Iris pigment epithelial cell (primary cell): ENCODE results near the gene NCOA3.

Source experiments
- DNase-seq: peaks from one replicate; pipeline ENCODE4 v3.0.0-alpha.2; 2011; ENCODE audit warnings: low read depth

NCOA3 gene

GRCh38 chr20:47680804-47681529 lies 179.3 kb downstream of the NCOA3 start:
- peak; percentile 32 for DNase-seq

GRCh38 chr20:47682028-47682783 lies 180.5 kb downstream of the NCOA3 start:
- no peak for DNase-seq

DNA sequence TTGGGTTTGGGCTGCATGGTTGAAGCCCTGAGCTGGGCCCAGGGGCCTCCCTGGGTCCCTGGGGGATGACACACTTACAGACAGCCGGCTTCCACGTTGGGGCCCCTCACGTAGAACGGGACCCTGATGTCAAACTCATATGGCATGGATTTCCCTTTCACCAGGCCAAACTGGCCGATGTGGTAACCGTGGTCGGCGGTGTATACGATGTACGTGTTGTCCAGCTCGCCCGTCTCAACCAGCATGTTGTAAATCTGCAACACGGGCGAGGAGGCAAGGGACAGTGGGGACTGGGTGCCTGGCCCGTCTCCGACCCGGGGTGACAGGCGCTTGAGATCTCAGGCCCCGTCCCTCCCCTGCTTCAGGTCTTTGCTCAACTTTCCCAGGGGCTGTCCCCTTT lies 181.2 kb downstream of the NCOA3 start:
- no peak for DNase-seq

- DNase-seq: no peak
These were observed 182.8 kb downstream of the NCOA3 start for GRCh38 chr20:47684306-47685080.

DNA sequence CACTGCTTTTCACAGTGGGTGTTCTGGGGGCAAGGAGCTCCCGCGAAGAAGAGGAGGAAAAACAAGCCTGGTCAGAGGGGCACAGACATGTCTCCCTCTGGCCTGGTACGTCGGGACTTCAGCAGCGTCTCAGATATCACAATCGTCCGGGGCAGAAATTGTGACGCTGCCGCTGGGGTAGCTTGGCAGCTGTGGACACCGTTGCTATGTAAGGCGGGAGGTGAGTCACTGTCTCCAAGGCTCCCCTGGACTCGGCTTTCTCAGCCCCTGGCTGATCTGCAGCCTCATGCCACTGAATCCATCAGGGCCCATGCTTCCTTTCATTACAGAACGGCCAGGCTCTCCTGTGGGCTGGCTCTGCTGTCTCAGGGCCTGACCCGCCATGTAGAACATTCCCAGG lies 184.9 kb downstream of the NCOA3 start:
- peak; percentile 84 for DNase-seq

GRCh38 chr20:47687095-47687987 lies 185.7 kb downstream of the NCOA3 start:
- DNase-seq: no peak

DNA sequence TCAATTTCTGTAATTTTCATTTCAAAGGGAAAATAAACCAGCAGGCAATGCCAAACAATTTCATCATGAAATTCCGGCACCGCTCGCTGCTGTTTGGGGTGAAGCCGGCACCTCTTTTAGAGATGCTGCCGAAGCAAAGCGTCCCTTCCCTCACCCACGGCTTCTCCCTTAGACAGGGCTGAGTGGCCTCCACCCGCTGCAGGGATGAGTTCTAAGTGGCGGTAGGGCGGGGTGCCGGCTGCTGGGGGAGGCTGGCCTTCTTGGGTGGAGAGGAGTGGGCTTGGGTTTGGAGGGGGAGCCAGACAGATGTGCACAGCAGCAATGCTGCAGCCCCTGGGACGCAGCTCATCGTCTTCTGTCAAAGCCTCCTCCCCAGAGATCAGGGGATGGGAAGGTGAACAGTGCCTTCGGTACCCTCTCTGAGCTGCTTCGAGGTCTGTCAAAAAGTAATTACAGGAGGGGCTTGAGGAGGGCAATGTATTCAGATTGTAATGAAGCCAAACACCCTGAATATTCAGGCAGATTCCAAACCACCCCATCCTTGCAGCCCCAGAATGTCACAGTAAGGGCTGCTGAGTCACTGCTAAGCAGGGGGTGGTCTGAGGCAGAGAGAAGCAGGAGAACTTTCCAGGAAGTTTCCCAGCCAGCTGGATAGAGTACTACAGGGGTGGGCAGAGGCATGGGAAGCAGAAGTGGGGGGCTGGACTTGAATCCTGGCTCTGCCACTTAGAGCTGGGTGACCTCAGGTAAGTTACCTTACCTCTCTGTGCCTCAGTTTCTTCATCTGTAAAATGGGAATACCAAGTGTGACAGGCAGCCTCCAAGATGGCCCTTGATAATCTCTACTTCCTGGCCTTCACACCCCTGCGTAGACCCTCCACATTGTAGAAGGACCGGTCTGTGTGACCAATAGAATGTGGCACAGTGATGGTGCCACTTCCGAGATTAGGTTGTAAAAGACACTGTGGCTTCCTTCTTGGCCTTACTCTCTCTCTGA lies 187.0 kb downstream of the NCOA3 start:
- DNase-seq: peak; percentile 42

DNA sequence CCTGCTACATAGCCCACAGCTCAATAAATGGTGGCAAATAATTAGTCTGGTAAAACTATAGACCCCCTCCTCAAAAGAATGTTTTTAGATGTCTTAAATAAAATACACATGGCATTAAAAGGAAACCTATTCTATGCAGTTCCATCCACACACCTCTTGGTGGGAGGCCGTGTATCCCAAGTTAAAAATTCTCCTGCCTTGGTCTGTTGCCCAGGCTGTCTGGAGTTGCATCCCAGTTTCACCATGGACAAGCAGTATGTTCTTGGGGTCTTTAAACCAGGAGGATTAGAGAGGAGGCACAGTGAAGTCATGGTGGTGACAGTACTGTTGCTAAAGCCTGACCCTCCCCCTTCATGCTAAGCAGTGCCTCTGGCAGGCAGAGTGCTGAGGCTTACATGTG lies 188.0 kb downstream of the NCOA3 start:
- DNase-seq: no peak

GRCh38 chr20:47691625-47692024 lies 189.9 kb downstream of the NCOA3 start:
- DNase-seq: peak; percentile 22

- DNase-seq: no peak
These were observed 192.5 kb downstream of the NCOA3 start for GRCh38 chr20:47694021-47694818.

DNA sequence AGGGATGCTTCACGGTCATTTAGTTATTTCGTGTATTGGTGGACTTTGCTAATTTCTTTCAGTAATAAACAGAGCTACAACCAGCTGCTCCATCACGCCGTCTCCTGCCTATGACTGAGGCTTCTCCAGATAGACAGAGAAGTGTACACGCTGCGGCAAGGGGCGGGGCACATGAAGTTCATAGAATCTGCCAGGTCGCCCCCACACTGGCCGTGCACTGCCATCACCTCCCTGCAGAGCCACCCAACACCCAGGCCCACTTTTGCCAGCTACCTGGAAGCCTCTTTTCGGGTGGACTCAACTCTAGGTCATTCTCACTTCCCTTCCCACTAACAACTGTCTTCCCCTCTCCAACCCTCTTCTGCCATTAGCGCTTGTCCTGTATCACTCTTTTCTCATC lies 195.2 kb downstream of the NCOA3 start:
- DNase-seq: no peak

DNA sequence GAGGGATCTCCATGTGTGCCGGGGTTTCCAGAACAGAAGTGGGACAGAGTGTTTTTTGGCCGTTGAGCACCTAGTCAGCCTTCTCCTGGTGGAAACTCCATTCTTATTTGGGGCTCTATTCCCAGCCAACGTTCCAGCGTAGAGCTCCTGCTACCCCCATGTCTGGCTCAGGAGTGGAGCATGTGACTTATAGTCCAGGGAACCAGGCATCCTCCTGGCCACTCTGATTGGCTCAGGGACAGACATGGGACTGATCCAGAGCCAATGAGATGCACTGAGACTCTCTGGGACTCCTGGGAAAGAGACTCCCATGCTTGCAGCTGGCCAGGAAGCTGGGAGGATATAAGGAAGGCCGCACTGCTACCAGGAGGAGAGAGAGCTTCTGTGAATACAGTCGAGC lies 196.5 kb downstream of the NCOA3 start:
- no peak for DNase-seq

- DNase-seq: no peak
These were observed 198.1 kb downstream of the NCOA3 start for GRCh38 chr20:47699818-47700217.

DNA sequence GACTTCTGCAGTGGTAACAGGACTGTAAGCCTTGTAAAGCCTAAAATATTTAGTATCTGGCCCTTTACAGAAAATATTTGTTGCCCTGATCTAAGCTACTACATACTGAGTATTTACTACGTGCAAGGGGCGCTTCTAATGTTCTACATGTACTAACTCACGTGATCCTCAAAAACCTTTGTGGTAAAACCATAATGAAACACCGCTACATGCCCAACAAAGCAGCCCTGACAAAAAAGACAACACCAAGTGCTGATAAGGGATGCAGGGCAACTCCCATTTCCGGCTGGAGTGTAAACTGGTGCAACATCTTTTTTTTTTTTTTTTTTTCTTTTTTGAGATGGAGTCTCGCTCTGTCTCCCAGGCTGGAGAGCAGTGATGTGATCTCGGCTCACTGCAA lies 198.6 kb downstream of the NCOA3 start:
- DNase-seq: no peak

DNA sequence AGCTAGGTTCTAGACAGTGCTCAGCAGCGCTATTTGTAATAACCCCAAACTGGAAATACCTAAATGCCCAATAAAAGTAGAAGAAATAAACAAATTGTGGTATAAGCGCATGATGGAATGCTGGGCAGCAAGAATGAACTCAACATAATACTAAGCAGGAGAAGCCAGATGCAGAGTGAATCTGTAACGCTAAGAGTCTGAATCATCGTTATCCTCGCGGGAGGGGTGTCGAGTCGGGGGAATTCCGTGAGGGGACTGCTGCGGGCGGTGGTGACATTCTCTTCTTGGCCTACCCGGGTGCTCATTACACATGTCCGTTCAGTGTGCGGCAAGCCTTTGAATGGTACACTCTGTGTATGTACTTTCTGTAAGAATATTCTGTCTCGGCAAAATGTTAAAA lies 199.9 kb downstream of the NCOA3 start:
- no peak for DNase-seq

DNA sequence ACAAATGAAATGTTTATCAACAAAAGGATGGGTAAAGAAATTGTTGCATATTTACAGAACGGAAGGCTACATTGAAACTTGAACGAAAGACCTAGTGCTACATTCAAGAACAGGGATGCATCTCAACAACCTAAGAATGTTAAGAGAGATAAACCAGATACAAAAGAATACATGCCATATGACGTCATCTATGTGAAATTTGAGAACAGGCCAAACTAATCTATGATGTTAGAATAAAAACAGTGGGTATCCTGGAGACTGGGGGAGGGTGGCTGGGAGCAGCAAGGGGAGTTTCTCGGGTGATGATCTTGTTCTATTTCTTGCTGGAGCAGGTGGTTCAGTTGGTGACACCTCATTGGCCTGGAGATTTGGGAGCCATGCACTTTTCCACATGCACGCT lies 202.1 kb downstream of the NCOA3 start:
- peak; percentile 19 for DNase-seq

GRCh38 chr20:47704746-47705496 lies 203.2 kb downstream of the NCOA3 start:
- no peak for DNase-seq

DNA sequence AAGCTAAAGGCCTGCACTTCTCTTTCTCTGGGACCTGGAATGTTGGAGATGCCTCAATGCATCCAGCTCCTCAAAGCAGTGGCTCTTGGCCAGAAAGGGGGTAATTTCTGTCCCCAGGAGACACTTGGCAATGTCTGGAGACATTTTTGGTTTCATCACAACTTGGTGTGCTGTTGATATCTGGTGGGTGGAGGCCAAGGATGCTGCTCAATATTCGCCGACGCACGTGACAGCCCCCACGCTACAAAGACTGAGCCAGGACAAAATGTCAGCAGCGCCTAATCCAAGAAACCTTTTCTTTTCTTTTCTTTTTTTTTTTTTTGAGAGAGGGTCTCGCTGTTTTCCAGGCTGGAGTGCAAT lies 203.8 kb downstream of the NCOA3 start:
- DNase-seq: no peak

- no peak for DNase-seq
These were observed 204.7 kb downstream of the NCOA3 start for GRCh38 chr20:47706345-47706744.
